IgD-negative memory B cell (primary cell): ENCODE results near the gene ATP8A1. TPM values are rescaled to one million over a fixed set of nuclear protein-coding genes. Genes with fewer than 3 reads are reported as not detected.
A peak's percentile ranks its signal among the peaks of the same experiment; 100 is the strongest.
"Not testable (repeated sequence)": the region's sequence is repeated elsewhere in the genome, so short reads cannot be mapped to it uniquely, and the experiment has no call there.

Experiments
- H3K27ac Mint-ChIP-seq, 3 donors: one replicate each; pipeline ENCODE4 v1.8.0; 2020 to 2022; ENCODE audit warnings: mild to moderate bottlenecking in 3 of 3, mixed read lengths in 3 of 3, moderate library complexity in 1 of 3
- H3K27me3 Mint-ChIP-seq: one replicate; pipeline ENCODE4 v1.8.0; 2021; ENCODE audit warnings: mixed read lengths
- H3K36me3 Mint-ChIP-seq: one replicate; pipeline ENCODE4 v1.8.0; 2020; ENCODE audit warnings: mild to moderate bottlenecking, mixed read lengths
- H3K4me1 Mint-ChIP-seq, 3 donors: one replicate each; pipeline ENCODE4 v1.8.0; 2020 to 2022; ENCODE audit warnings: mixed read lengths in 3 of 3, mild to moderate bottlenecking in 1 of 3
- H3K4me3 Mint-ChIP-seq, 4 donors: one replicate each; pipeline ENCODE4 v1.8.0; 2020 to 2022; ENCODE audit warnings: mild to moderate bottlenecking in 4 of 4, mixed read lengths in 4 of 4, moderate library complexity in 3 of 4
- H3K9me3 Mint-ChIP-seq, 3 donors: one replicate each; pipeline ENCODE4 v1.8.0; 2020 to 2021; ENCODE audit warnings: mixed read lengths in 3 of 3, mild to moderate bottlenecking in 1 of 3
- polyA plus RNA-seq: library from polyadenylated mRNA; unstranded; fragments of 300-500 nt; fragmentation: Illumina TruSeq; gene quantifications from one replicate; pipeline ENCODE4 v1.2.3, GENCODE V29; 2021

Gene ATP8A1
- polyA plus RNA-seq, 1 donor from 2014 or later, result 15.0 TPM

- H3K27ac Mint-ChIP-seq, result peak overlapping the region in 1 of 3 donors; percentile 21
- H3K4me3 Mint-ChIP-seq, result no peak overlapping the region
- H3K27me3 Mint-ChIP-seq, result no peaks in the 10 kb centered on the region
- H3K9me3 Mint-ChIP-seq, result no peaks in the 10 kb centered on the region
- H3K4me1 Mint-ChIP-seq, result peaks cover 0 to 2% (median 0%) of the 10 kb centered on the region in 3 donors
- peaks cover 13% of the 10 kb centered on the region for H3K36me3 Mint-ChIP-seq
Observed at GRCh38 chr4:42478946-42479345, 178.0 kb downstream of the ATP8A1 start.

- peaks cover 0 to 2% (median 0%) of the 10 kb centered on the region in 3 donors for H3K4me1 Mint-ChIP-seq
- H3K36me3 Mint-ChIP-seq, result peaks cover 12% of the 10 kb centered on the region
- no peak overlapping the region for H3K27ac Mint-ChIP-seq
- no peak overlapping the region for H3K4me3 Mint-ChIP-seq
- no peaks in the 10 kb centered on the region for H3K9me3 Mint-ChIP-seq
- no peaks in the 10 kb centered on the region for H3K27me3 Mint-ChIP-seq
Observed at GRCh38 chr4:42478509-42478908, 178.4 kb downstream of the ATP8A1 start.

GRCh38 chr4:42474406-42474805 lies 182.5 kb downstream of the ATP8A1 start:
- Mint-ChIP-seq H3K4me1 (peaks cover 0 to 1% (median 0%) of the 10 kb centered on the region in 3 donors), H3K4me3 (no peak overlapping the region), H3K36me3 (peaks cover 12% of the 10 kb centered on the region), H3K27ac (no peak overlapping the region), H3K9me3 (no peaks in the 10 kb centered on the region), H3K27me3 (no peaks in the 10 kb centered on the region)

GRCh38 chr4:42473071-42473684 lies 183.7 kb downstream of the ATP8A1 start:
- no peak overlapping the region for H3K27ac Mint-ChIP-seq
- H3K4me1 Mint-ChIP-seq, result peaks cover 0 to 1% (median 0%) of the 10 kb centered on the region in 3 donors
- peaks cover 11% of the 10 kb centered on the region for H3K36me3 Mint-ChIP-seq
- no peaks in the 10 kb centered on the region for H3K27me3 Mint-ChIP-seq
- H3K9me3 Mint-ChIP-seq, result no peaks in the 10 kb centered on the region
- H3K4me3 Mint-ChIP-seq, result no peak overlapping the region

GRCh38 chr4:42471896-42472295 lies 185.0 kb downstream of the ATP8A1 start:
- Mint-ChIP-seq H3K27me3 (no peaks in the 10 kb centered on the region), H3K27ac (no peak overlapping the region), H3K36me3 (peaks cover 13% of the 10 kb centered on the region), H3K4me1 (peaks cover 0 to 1% (median 0%) of the 10 kb centered on the region in 3 donors), H3K4me3 (no peak overlapping the region), H3K9me3 (no peaks in the 10 kb centered on the region)

- Mint-ChIP-seq H3K36me3 (peaks cover 18% of the 10 kb centered on the region), H3K27ac (no peak overlapping the region)
Observed at GRCh38 chr4:42470023-42470422, 186.9 kb downstream of the ATP8A1 start.

GRCh38 chr4:42467777-42468176 lies 189.1 kb downstream of the ATP8A1 start:
- not testable (repeated sequence) for H3K27ac Mint-ChIP-seq, H3K9me3 Mint-ChIP-seq, H3K4me3 Mint-ChIP-seq, H3K4me1 Mint-ChIP-seq, H3K27me3 Mint-ChIP-seq
- peaks cover 22% of the 10 kb centered on the region for H3K36me3 Mint-ChIP-seq

More at GRCh38 chr4:42470023-42470422, 186.9 kb downstream of the ATP8A1 start:
- no peak overlapping the region for H3K4me3 Mint-ChIP-seq
- no peaks in the 10 kb centered on the region for H3K27me3 Mint-ChIP-seq
- no peaks in the 10 kb centered on the region for H3K9me3 Mint-ChIP-seq
- H3K4me1 Mint-ChIP-seq, result peaks cover 0 to 1% (median 0%) of the 10 kb centered on the region in 3 donors

- H3K4me1 Mint-ChIP-seq, result peaks cover 0 to 1% (median 0%) of the 10 kb centered on the region in 3 donors
- H3K27ac Mint-ChIP-seq, result no peak overlapping the region
- H3K4me3 Mint-ChIP-seq, result no peak overlapping the region
- no peaks in the 10 kb centered on the region for H3K27me3 Mint-ChIP-seq
- peaks cover 27% of the 10 kb centered on the region for H3K36me3 Mint-ChIP-seq
- H3K9me3 Mint-ChIP-seq, result peaks cover 0 to 7% (median 5%) of the 10 kb centered on the region in 3 donors
Observed at GRCh38 chr4:42466273-42466844, 190.5 kb downstream of the ATP8A1 start.

GRCh38 chr4:42464550-42465094 lies 192.3 kb downstream of the ATP8A1 start:
- Mint-ChIP-seq H3K4me3 (no peak overlapping the region), H3K9me3 (peaks cover 0 to 8% (median 8%) of the 10 kb centered on the region in 3 donors), H3K4me1 (peaks cover 0 to 2% (median 2%) of the 10 kb centered on the region in 3 donors), H3K27me3 (no peaks in the 10 kb centered on the region), H3K36me3 (peaks cover 31% of the 10 kb centered on the region), H3K27ac (no peak overlapping the region)

- H3K36me3 Mint-ChIP-seq, result peaks cover 25% of the 10 kb centered on the region
- not testable (repeated sequence) for H3K4me1 Mint-ChIP-seq, H3K4me3 Mint-ChIP-seq, H3K9me3 Mint-ChIP-seq, H3K27ac Mint-ChIP-seq, H3K27me3 Mint-ChIP-seq
Observed at GRCh38 chr4:42461216-42461615, 195.7 kb downstream of the ATP8A1 start.

- Mint-ChIP-seq H3K4me1 (peaks cover 0 to 2% (median 2%) of the 10 kb centered on the region in 3 donors), H3K27me3 (no peaks in the 10 kb centered on the region), H3K9me3 (peaks cover 0 to 8% (median 8%) of the 10 kb centered on the region in 3 donors), H3K4me3 (no peak overlapping the region), H3K36me3 (peaks cover 25% of the 10 kb centered on the region), H3K27ac (no peak overlapping the region)
Observed at GRCh38 chr4:42460043-42460442, 196.9 kb downstream of the ATP8A1 start.

GRCh38 chr4:42458657-42459056 lies 198.2 kb downstream of the ATP8A1 start:
- Mint-ChIP-seq H3K27ac (no peak overlapping the region), H3K9me3 (peaks cover 0 to 8% (median 8%) of the 10 kb centered on the region in 3 donors), H3K27me3 (no peaks in the 10 kb centered on the region), H3K4me1 (peaks cover 0 to 2% (median 2%) of the 10 kb centered on the region in 3 donors), H3K4me3 (no peak overlapping the region), H3K36me3 (peaks cover 25% of the 10 kb centered on the region)

GRCh38 chr4:42454755-42455420 lies 202.0 kb downstream of the ATP8A1 start:
- Mint-ChIP-seq H3K4me1 (no peaks in the 10 kb centered on the region), H3K9me3 (no peaks in the 10 kb centered on the region), H3K27me3 (no peaks in the 10 kb centered on the region), H3K4me3 (no peak overlapping the region), H3K27ac (no peak overlapping the region), H3K36me3 (peaks cover 18% of the 10 kb centered on the region)

GRCh38 chr4:42453612-42454011 lies 203.3 kb downstream of the ATP8A1 start:
- Mint-ChIP-seq H3K36me3 (peaks cover 22% of the 10 kb centered on the region), H3K4me3 (no peak overlapping the region), H3K9me3 (no peaks in the 10 kb centered on the region), H3K4me1 (no peaks in the 10 kb centered on the region), H3K27me3 (no peaks in the 10 kb centered on the region), H3K27ac (no peak overlapping the region)

GRCh38 chr4:42452823-42453222 lies 204.1 kb downstream of the ATP8A1 start:
- Mint-ChIP-seq H3K27me3 (no peaks in the 10 kb centered on the region), H3K4me1 (no peaks in the 10 kb centered on the region), H3K4me3 (no peak overlapping the region), H3K27ac (no peak overlapping the region), H3K36me3 (peaks cover 22% of the 10 kb centered on the region), H3K9me3 (no peaks in the 10 kb centered on the region)
